Keratinocyte (primary cell): Measurements from ENCODE around the gene FRMD3. TPM values are rescaled to one million over a fixed set of nuclear protein-coding genes. Genes with fewer than 3 reads are reported as not detected.

Source experiments
- DNase-seq: peaks from one replicate; pipeline ENCODE4 v3.0.0-alpha.2; 2011; ENCODE audit warnings: low read depth, missing footprints, low spot score
- FAIRE-seq: peaks from 2 replicates; lab custom pipeline; 2011; peaks lifted over from hg19 to GRCh38; lab: Jason Lieb, UNC
- H2AFZ ChIP-seq: 2 replicates; pipeline ENCODE4 v1.6.0; 2012; ENCODE audit warnings: low read length, control low read depth, inconsistent platforms; ENCODE audit not compliant: control insufficient read depth
- H3K27ac ChIP-seq: 2 replicates; pipeline ENCODE4 v1.5.1; 2011; ENCODE audit warnings: low read length; ENCODE audit not compliant: control insufficient read depth, insufficient read depth
- H3K27me3 ChIP-seq: 3 replicates; pipeline ENCODE4 v1.6.0; 2011; ENCODE audit warnings: low read length; ENCODE audit not compliant: control insufficient read depth, insufficient read depth; ENCODE audit errors: extremely low read depth
- H3K36me3 ChIP-seq, 2 experiments: 2 replicates in 1 of 2; 3 replicates in 1 of 2; pipeline ENCODE4 v1.5.1; 2011; ENCODE audit warnings: low read length in 2 of 2, mild to moderate bottlenecking in 1 of 2; ENCODE audit not compliant: control insufficient read depth in 2 of 2, insufficient read depth in 2 of 2; ENCODE audit errors: extremely low read depth in 1 of 2
- H3K4me1 ChIP-seq: 3 replicates; pipeline ENCODE4 v1.5.1; 2011; ENCODE audit warnings: low read length; ENCODE audit not compliant: control insufficient read depth, insufficient read depth; ENCODE audit errors: extremely low read depth
- H3K4me2 ChIP-seq: 3 replicates; pipeline ENCODE4 v1.6.0; 2011; ENCODE audit warnings: low read depth, low read length; ENCODE audit not compliant: control insufficient read depth, insufficient read depth; ENCODE audit errors: extremely low read depth
- H3K4me3 ChIP-seq, 3 experiments: fragments of 200-600 bp in 1 of 3; sonication (generic) in 1 of 3; 2 replicates in 2 of 3; 3 replicates in 1 of 3; pipeline ENCODE4 v1.5.1; 2011 to 2016; ENCODE audit warnings: low read length in 3 of 3, mild to moderate bottlenecking in 3 of 3, control low read depth in 2 of 3, inconsistent platforms in 1 of 3, low read depth in 1 of 3, mixed read lengths in 1 of 3, mixed run types in 1 of 3, moderate library complexity in 1 of 3; ENCODE audit not compliant: control insufficient read depth in 2 of 3, insufficient read depth in 2 of 3; ENCODE audit errors: extremely low read depth in 1 of 3
- H3K79me2 ChIP-seq: 2 replicates; pipeline ENCODE4 v1.6.0; 2012; ENCODE audit warnings: low read length; ENCODE audit not compliant: control insufficient read depth, insufficient read depth
- H3K9ac ChIP-seq: 3 replicates; pipeline ENCODE4 v1.6.0; 2011; ENCODE audit warnings: low read length; ENCODE audit not compliant: control insufficient read depth, insufficient read depth; ENCODE audit errors: extremely low read depth
- H3K9me1 ChIP-seq: 3 replicates; pipeline ENCODE4 v1.6.0; 2011; ENCODE audit warnings: low read length; ENCODE audit not compliant: control insufficient read depth, insufficient read depth; ENCODE audit errors: extremely low read depth
- H3K9me3 ChIP-seq: 2 replicates; pipeline ENCODE4 v1.5.1; 2012; ENCODE audit warnings: low read depth, low read length; ENCODE audit not compliant: control insufficient read depth
- H4K20me1 ChIP-seq: 3 replicates; pipeline ENCODE4 v1.6.0; 2011; ENCODE audit warnings: low read length; ENCODE audit not compliant: control insufficient read depth, insufficient read depth; ENCODE audit errors: extremely low read depth
- EZH2 ChIP-seq: IDR thresholded peaks from one replicate; pipeline ENCODE4 v1.6.1; 2012; ENCODE audit warnings: inconsistent platforms, mild to moderate bottlenecking, low read length, moderate library complexity
- dilution Hi-C: fragments of 300-500 bp; cut with MboI; formaldehyde crosslinking; loops from one replicate; pipeline ENCODE4 v1.7.0; 2020; ENCODE audit warnings: low sequenced_read_pairs; ENCODE audit not compliant: extremely low pct_ligation_motif_present
- polyA plus RNA-seq, 5 experiments: library from polyadenylated mRNA; depleted of rRNA in 3 of 5; stranded (reverse) in 3 of 5; stranded (forward) in 1 of 5; unstranded in 1 of 5; fragments of >200 nt; gene quantifications; 1 replicate in 1 of 5; 2 replicates in 3 of 5; 3 replicates in 1 of 5; pipeline versions ENCODE4 v1.2.1 to v1.2.3, GENCODE V29; 2011 to 2012; ENCODE audit warnings: missing spikeins in 2 of 5, low read depth in 1 of 5, low replicate concordance in 1 of 5
- TF ChIP-seq, protein P1 (sequence below), 3 experiments: IDR thresholded peaks in 1 of 3; conservative IDR thresholded peaks in 1 of 3; optimal IDR thresholded peaks in 1 of 3; 2 replicates in 2 of 3; 3 replicates in 1 of 3; pipeline versions ENCODE3 to v1.5.1; 2011; ENCODE audit warnings: low read length in 3 of 3, mild to moderate bottlenecking in 3 of 3, moderate library complexity in 2 of 3, control low read depth in 1 of 3, inconsistent platforms in 1 of 3; ENCODE audit not compliant: insufficient read depth in 2 of 3; ENCODE audit errors: extremely low read depth in 1 of 3

FRMD3 gene
- polyA plus RNA-seq, 1 donor (not counting 4 experiments of a cell fraction or from before 2014, with no cell fraction given): 0.21 TPM

DNA sequence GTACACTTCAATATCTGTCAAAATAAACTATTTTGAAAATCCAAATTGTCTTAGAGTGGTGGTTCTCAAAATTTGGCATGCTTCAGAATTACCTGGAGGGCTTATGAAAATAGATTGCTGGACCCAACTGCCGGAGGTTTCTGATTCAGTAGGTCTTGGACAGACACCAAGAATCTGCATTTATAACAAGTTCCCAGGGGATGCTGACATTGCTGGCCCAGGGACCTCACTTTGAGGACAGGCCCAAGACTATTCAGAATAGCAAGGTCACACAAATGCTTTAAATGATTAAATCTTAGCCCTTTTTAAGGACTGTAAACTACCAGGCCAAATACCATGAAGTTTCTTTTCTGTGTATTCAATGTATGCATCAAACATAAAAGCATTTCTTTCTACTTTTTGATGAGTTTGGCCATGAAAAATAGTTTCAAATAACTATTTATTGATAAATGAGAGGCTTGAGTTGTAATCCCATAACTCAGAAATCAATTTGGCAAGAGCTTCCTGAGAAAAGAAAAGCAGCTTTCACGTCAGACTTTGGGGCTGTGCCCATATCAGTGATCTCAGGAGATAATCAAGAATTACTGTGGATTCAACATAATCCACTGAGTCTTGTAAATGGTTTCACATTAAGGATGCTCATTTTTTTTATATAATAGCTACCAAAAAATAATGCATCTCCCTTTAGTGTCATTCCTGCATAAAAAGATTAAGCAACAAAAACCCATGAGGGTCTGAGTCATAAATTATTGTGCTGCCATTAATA lies 191.4 kb downstream of the FRMD3 start:
- H3K27me3 ChIP-seq: no peaks in the 10 kb centered on the region
- H3K27ac ChIP-seq: no peak overlapping the region

DNA sequence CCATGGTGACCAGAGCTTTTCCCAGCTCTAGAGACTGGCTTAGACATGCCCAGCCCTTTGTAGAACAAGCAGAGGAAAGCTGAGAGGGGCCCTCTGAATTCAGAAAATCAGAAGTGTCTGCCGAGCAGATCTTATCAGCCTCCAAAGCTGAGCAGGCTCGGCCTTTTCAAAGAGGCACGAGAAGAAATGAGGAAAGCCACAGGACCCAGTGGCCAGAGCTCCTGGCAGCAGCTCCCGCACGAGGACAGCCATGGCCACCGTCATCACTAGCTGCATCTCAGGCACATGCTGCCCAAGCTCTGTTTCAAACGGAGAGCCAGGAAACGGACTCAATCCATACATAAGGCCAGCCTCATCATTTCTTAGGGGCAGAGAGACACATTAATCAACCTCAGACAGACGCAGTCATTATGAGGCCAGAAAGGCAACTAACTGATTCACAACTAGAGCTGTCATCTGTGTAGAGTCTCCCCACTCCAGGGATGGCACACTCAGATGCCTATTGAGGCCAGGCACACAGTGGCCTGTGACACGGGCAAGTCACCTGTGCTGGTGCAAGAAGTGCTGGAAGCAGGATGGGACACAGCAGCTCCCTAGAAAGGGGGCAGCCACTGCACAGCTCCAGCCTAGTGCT lies 194.7 kb downstream of the FRMD3 start:
- Histone ChIP-seq H3K27ac (no peak overlapping the region), H4K20me1 (no peaks in the 10 kb centered on the region), H3K9me3 (no peaks in the 10 kb centered on the region), H3K79me2 (no peaks in the 10 kb centered on the region), H3K9ac (no peak overlapping the region), H3K9me1 (no peaks in the 10 kb centered on the region), H3K36me3 (no peaks in the 10 kb centered on the region), H2AFZ (no peak overlapping the region), H3K4me1 (no peaks in the 10 kb centered on the region), H3K27me3 (no peaks in the 10 kb centered on the region), H3K4me3 (no peak overlapping the region), H3K4me2 (no peak overlapping the region)
- TF ChIP-seq, protein P1, sequence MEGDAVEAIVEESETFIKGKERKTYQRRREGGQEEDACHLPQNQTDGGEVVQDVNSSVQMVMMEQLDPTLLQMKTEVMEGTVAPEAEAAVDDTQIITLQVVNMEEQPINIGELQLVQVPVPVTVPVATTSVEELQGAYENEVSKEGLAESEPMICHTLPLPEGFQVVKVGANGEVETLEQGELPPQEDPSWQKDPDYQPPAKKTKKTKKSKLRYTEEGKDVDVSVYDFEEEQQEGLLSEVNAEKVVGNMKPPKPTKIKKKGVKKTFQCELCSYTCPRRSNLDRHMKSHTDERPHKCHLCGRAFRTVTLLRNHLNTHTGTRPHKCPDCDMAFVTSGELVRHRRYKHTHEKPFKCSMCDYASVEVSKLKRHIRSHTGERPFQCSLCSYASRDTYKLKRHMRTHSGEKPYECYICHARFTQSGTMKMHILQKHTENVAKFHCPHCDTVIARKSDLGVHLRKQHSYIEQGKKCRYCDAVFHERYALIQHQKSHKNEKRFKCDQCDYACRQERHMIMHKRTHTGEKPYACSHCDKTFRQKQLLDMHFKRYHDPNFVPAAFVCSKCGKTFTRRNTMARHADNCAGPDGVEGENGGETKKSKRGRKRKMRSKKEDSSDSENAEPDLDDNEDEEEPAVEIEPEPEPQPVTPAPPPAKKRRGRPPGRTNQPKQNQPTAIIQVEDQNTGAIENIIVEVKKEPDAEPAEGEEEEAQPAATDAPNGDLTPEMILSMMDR (optimal IDR thresholded peaks at IDR 0.05 in 1 of 3, IDR thresholded peaks at IDR 0.05 in 1 of 3, conservative IDR thresholded peaks at IDR 0.05 in 1 of 3; ENCODE audit: extremely low read depth in 1 of 3, insufficient read depth in 2 of 3, low read length in 3 of 3): no peak
- TF ChIP-seq EZH2: no peak
- no peak for DNase-seq
- dilution Hi-C loops: no loop called here
- FAIRE-seq: no peak

More for the DNA sequence above, 191.4 kb downstream of the FRMD3 start:
- Histone ChIP-seq H4K20me1 (no peaks in the 10 kb centered on the region), H3K9me1 (no peaks in the 10 kb centered on the region), H3K9me3 (no peaks in the 10 kb centered on the region), H3K36me3 (no peaks in the 10 kb centered on the region), H3K4me1 (no peaks in the 10 kb centered on the region), H3K9ac (no peak overlapping the region), H3K79me2 (no peaks in the 10 kb centered on the region), H3K4me3 (no peak overlapping the region), H2AFZ (no peak overlapping the region), H3K4me2 (no peak overlapping the region)
- dilution Hi-C loops: no loop called here
- no peak for TF ChIP-seq EZH2
- TF ChIP-seq, protein P1 (optimal IDR thresholded peaks at IDR 0.05 in 1 of 3, IDR thresholded peaks at IDR 0.05 in 1 of 3, conservative IDR thresholded peaks at IDR 0.05 in 1 of 3; ENCODE audit: extremely low read depth in 1 of 3, insufficient read depth in 2 of 3, low read length in 3 of 3): no peak
- FAIRE-seq: no peak
- no peak for DNase-seq
